ENCODE results near the gene DOK5. TPM values are rescaled to one million over a fixed set of nuclear protein-coding genes. Genes with fewer than 3 reads are reported as not detected.

DOK5 gene
- polyA plus RNA-seq, 4 donors = 9.1 to 12.7 (median 10.7) TPM

- DNase-seq (ENCODE audit: low read depth in 4 of 4, low spot score in 3 of 4) = peak; percentile 40 to 59 (median 54)
These were observed 205.7 kb downstream of the DOK5 start for GRCh38 chr20:54680872-54681619.

GRCh38 chr20:54681869-54682268, 206.5 kb downstream of the DOK5 start:
- DNase-seq (ENCODE audit: low read depth in 4 of 4, low spot score in 3 of 4) = no peak

- no peak for DNase-seq (ENCODE audit: low read depth in 4 of 4, low spot score in 3 of 4)
These were observed 213.1 kb downstream of the DOK5 start for GRCh38 chr20:54688476-54688875.

- no peak for DNase-seq (ENCODE audit: low read depth in 4 of 4, low spot score in 3 of 4)
These were observed 214.9 kb downstream of the DOK5 start for GRCh38 chr20:54690323-54690722.

GRCh38 chr20:54691327-54691726, 215.9 kb downstream of the DOK5 start:
- no peak for DNase-seq (ENCODE audit: low read depth in 4 of 4, low spot score in 3 of 4)

GRCh38 chr20:54692168-54692887, 216.9 kb downstream of the DOK5 start:
- DNase-seq (ENCODE audit: low read depth in 4 of 4, low spot score in 3 of 4) = no peak

- no peak for DNase-seq (ENCODE audit: low read depth in 4 of 4, low spot score in 3 of 4)
These were observed 219.1 kb downstream of the DOK5 start for GRCh38 chr20:54694516-54694915.

- no peak for DNase-seq (ENCODE audit: low read depth in 4 of 4, low spot score in 3 of 4)
These were observed 223.0 kb downstream of the DOK5 start for GRCh38 chr20:54698373-54698772.
